HFF-Myc (cell line): Measurements from ENCODE around the gene LAS1L.
A peak's percentile ranks its signal among the peaks of the same experiment; 100 is the strongest.
"Not testable (repeated sequence)": the region's sequence is repeated elsewhere in the genome, so short reads cannot be mapped to it uniquely, and the experiment has no call there.

Experiments
- DNase-seq: peaks from one replicate; pipeline ENCODE4 v3.0.0-alpha.2; 2011; ENCODE audit warnings: low read depth; ENCODE audit errors: extremely low read depth
- H3K4me3 ChIP-seq: replicated peaks from 2 replicates; pipeline ENCODE4 v1.5.1; 2011; ENCODE audit warnings: low read depth, mild to moderate bottlenecking, control low read depth, low read length
- TF ChIP-seq, protein P1 (sequence below): IDR thresholded peaks from 2 replicates; pipeline ENCODE4 v1.5.1; 2012; ENCODE audit warnings: mild to moderate bottlenecking, low read depth, low read length, control low read depth; ENCODE audit errors: missing control alignments

LAS1L gene

DNA sequence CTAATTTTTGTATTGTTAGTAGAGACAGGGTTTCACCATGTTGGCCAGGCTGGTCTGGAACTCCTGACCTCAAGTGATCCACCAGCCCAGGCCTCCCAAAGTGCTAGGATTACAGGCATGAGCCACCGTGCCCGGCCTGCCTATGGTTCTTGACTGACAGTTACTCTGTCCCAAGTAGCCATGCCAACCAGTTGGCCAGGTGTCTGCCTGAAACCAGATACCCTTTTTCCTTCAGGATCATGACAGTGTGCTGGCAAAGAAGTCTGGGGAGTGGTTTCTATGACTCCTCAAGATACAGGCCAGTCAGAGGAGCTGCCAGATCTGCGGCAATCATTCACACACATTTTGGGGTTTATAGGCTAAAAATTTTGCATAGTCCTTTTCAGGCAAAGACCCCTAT is 1.7 kb upstream of the LAS1L start:
- H3K4me3 ChIP-seq, result no peak overlapping the region
- TF ChIP-seq, protein P1, sequence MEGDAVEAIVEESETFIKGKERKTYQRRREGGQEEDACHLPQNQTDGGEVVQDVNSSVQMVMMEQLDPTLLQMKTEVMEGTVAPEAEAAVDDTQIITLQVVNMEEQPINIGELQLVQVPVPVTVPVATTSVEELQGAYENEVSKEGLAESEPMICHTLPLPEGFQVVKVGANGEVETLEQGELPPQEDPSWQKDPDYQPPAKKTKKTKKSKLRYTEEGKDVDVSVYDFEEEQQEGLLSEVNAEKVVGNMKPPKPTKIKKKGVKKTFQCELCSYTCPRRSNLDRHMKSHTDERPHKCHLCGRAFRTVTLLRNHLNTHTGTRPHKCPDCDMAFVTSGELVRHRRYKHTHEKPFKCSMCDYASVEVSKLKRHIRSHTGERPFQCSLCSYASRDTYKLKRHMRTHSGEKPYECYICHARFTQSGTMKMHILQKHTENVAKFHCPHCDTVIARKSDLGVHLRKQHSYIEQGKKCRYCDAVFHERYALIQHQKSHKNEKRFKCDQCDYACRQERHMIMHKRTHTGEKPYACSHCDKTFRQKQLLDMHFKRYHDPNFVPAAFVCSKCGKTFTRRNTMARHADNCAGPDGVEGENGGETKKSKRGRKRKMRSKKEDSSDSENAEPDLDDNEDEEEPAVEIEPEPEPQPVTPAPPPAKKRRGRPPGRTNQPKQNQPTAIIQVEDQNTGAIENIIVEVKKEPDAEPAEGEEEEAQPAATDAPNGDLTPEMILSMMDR, result no peak
- DNase-seq, result no peak

DNA sequence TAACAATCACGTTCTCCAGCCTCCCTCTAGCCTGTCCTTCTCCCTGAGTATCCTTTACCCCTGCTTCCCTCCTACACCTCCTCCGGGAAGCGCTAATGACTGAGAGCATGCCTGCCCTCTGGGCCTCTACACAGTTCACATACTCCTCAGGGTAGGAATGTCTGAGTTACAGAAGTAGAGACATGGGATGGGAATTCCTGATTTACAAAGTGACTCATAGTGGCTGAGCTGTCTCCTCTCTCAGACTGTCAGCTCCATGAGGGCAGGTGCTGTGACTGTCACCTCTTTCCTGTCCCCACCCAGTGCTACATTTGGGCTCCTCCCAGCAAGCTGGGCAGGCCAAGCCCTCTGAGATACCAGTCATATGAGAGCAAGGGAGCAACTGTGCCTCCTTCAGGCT is 2.6 kb downstream of the LAS1L start:
- TF ChIP-seq, protein P1, result no peak
- DNase-seq, result no peak
- no peak overlapping the region for H3K4me3 ChIP-seq

DNA sequence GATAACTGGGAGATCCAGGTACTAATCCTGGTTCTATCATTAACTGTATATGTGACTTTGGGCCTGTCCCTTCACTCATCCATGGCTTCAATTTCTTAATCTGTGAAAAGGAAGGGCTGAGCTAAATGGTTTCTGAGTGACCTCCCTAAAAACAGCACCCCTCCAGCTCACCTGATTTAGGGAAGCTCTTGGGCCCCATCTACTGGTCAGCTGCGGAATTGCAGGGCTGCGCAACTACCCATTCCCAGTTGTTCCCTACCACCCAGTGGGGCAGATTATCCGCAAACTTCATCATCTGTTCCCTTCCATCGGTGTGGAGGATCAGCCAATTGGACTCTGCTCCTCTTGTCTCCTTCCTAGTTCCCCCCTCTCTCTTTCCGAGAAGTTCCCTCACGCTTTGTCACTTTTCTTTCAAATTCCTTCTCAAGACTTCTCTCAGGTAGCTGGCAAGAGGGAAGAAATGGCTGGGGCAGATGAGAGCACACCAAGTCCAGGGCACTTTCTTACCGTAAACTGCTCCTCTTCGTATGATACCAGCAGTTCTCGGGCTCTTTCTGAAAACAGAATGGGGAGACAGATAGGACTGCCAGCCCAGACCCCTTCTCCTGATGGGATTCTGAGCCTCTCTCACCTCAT is 5.8 kb downstream of the LAS1L start:
- no peak overlapping the region for H3K4me3 ChIP-seq
- TF ChIP-seq, protein P1, result peak; percentile 95
- no peak for DNase-seq

DNA sequence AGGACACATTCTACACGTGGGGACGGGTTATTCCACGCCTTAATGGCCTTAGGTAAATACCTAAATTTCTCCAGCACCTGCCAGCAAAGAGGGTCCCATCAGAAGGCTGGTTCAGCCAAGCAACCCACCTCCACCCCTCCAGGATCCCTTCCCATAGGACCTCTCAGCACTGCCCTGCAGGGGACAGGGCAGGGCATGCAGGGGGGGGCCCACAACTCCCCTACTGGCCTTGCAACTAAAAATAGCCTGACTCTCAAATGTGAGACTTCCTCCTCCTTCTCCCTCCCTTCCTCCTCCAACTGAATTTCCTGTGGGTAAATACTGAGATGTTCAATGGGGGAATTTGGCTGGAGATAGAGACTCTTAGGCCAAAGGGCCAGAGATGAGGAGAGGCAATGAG is 6.3 kb downstream of the LAS1L start:
- TF ChIP-seq, protein P1, result no peak
- no peak overlapping the region for H3K4me3 ChIP-seq

DNA sequence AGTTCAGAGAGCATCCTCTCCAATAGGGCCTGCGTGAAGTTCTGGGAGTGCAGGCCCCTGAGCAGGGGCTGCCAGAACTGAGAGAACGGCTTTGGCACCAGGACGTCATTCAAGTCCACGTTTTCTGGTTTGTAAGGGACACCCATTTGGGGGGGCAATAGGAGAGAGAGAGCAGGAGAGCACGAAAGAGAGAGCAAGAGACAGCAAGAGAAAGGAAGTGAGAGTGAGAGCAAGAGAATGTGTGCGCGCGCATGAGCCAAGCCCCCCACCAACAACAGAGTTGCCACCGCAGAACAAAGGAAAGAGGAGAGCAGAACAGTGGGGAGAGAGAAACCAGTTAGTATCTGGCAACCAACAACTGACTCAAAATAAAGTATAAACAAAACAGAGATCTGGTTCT is 10.4 kb downstream of the LAS1L start:
- no peak for DNase-seq
- TF ChIP-seq, protein P1, result no peak
- no peak overlapping the region for H3K4me3 ChIP-seq

More for the DNA sequence above, 6.3 kb downstream of the LAS1L start:
- DNase-seq, result no peak

DNA sequence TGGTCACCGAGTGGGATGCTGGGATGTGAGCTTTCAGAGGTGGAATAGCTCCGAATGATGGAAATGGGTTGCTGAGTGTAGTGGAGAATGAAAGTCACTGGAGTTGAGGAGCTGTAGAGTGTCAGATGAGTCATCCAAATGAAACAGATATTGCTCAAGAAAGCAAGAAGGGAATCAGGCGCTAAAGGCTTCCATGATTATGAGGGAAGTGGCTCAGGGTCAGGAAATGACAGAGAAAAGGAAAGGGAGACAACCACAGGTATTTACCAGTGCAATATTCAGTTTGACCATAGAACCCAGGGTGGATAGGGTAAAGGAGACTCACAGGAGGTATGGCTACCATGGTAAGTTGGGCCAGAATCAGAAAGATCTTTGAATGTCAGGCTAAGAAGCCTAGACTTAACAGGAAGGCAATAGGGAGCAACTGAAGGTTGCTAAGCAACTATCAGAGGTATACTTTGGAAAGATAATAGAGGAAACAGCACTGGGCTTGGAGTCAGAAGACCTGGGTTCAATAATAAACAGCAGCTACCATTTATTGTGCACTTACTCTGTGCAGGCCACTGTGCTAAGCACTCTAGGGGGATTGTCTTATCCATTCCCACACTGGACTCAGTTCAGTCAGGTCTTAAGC is 11.7 kb downstream of the LAS1L start:
- H3K4me3 ChIP-seq, result no peak overlapping the region
- no peak for DNase-seq
- TF ChIP-seq, protein P1, result no peak

DNA sequence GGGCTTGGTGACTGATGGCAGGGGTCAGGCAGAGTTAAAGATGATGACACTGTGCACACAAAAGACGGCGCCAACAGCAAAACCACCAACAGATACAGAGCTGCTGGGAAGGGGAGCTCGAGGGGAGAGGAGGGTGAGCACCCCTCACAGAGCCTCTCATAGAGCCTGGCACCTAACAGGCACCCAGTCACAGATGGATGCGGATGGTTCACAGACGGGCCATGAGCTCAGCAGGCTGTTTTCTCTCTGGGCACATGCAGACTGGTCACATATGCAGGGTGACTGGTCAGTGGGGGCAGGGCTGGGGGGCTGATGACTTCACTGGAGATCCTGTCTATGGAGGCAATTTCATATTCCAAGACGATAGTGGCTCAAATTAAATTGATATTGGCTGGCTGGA is 15.1 kb downstream of the LAS1L start:
- H3K4me3 ChIP-seq, DNase-seq: not testable (repeated sequence)

DNA sequence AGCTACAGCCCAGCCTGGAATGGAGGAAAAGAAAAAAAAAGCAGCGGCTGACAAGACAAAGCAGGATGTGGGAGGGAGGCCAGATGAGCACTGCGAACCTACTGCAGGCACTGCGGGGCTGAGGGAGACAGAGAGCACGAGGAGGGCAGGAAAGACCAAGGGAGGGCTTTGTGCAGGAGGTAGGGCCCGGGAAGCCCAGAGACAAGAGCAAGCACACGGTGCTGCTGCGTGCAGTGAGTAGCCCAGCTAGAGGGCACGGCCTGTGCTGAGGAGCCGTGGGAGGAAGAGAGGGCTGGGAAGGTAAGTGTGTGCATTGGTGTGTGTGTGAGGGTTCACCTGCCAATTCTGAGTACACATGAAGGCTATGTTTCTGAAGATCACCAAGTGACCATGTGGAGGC is 15.6 kb downstream of the LAS1L start:
- not testable (repeated sequence) for H3K4me3 ChIP-seq, DNase-seq
